Measurements from ENCODE around the gene SRM.

DNA sequence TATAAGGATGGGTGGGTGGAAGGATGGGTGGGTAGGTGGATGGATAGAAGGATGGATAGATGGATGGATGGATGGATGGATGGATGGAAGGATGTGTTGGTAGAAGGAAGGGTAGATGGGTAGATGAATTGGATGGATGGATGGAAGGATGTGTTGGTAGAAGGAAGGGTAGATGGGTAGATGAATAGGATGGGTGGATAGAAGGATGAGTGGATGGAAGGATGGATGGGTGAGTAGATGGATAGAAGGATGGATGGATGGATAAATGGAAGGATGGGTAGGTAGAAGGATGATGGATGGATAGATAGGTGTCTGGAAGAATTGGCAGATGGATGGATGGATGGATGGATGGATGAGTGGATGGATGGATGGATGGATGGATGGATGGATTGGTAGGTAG is 18.8 kb downstream of the SRM start:
- TF ChIP-seq, protein P1, sequence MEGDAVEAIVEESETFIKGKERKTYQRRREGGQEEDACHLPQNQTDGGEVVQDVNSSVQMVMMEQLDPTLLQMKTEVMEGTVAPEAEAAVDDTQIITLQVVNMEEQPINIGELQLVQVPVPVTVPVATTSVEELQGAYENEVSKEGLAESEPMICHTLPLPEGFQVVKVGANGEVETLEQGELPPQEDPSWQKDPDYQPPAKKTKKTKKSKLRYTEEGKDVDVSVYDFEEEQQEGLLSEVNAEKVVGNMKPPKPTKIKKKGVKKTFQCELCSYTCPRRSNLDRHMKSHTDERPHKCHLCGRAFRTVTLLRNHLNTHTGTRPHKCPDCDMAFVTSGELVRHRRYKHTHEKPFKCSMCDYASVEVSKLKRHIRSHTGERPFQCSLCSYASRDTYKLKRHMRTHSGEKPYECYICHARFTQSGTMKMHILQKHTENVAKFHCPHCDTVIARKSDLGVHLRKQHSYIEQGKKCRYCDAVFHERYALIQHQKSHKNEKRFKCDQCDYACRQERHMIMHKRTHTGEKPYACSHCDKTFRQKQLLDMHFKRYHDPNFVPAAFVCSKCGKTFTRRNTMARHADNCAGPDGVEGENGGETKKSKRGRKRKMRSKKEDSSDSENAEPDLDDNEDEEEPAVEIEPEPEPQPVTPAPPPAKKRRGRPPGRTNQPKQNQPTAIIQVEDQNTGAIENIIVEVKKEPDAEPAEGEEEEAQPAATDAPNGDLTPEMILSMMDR (IDR thresholded peaks at IDR 0.05): no peak
- no peak for TF ChIP-seq POLR2A (IDR thresholded peaks at IDR 0.05)
